NCI-H524 (cell line): ENCODE results near the gene NEDD4L.
"Not testable (repeated sequence)": the region's sequence is repeated elsewhere in the genome, so short reads cannot be mapped to it uniquely, and the experiment has no call there.

Source experiments
- DNase-seq, 2 experiments: peaks; one replicate each; lab custom pipeline; 2025; lab: John Stamatoyannopoulos, UW

The NEDD4L gene

DNA sequence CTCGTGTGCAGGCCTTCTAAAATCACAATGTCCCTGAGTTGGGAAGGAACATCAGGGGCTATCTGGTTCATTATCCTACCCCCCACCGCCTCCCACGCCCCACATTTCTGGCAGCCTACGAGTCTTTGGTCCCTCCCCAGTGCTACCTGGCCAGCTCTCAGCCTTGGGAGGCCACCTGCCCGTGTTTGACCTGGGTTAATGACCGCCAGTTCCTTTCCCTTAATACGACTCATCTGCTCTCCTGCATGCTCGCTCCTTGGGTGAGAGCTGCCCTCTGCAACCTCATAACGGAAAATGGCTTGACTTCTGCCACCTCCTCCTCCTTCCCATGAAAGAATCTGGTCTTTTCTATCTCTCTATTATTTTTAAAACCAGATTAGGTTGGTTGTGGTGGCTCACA lies 112.5 kb downstream of the NEDD4L start:
- DNase-seq: no peak

DNA sequence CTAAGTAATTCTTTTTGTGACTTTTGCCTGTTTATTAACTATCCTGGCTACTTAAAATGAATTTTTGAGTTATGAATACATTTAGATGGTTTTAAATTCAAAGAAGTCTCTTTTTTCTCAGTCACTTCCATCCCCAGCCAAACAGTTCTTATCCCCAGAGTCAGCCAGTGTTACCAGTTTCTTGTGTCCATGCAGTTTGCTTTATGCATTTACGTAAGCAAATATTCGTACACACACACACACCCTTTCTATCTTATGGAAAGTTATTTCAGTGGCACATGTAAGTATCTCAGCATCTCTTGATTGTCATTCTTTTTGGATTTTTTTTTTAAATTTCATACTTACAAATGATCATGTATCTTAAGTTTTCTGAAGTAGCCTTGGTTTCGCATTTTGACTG lies 113.2 kb downstream of the NEDD4L start:
- DNase-seq: no peak

DNA sequence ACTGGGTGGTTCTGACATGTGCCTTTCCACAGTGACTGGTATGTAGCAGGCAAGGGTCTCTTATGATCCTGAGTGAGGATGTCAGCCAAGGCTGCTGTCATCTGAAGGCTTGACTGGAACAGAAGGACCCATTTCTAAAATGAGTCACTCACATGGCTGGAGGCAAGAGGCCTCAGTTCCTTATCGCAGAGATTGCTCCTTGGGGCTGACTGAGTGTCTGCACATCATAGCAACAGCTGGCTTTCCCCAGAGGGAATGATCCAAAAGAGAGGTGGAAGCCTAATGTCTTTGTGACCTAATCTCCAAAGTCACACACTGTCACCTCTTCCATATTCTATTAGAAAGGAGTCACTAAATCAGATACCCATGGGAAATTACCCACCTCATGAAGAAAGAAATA lies 114.0 kb downstream of the NEDD4L start:
- no peak for DNase-seq

DNA sequence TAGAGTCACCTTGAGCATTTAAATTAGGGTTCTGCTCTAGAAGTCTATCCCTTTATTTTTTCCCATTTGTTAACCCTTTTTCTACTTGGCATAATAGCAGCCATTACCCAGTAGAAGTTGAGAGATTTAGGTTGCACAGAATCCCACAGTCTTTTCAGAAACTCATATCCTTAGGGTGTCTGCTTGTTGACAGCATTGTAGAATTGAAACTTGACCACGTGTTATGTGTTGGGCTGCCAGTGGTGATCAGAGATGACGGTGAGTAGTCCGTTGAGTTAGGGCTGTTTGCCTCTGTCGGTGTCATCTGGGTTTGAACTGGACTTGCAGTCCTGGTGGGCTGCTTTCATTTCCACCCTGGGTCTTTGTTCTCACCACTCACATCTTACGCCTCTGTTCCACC lies 114.4 kb downstream of the NEDD4L start:
- no peak for DNase-seq

DNA sequence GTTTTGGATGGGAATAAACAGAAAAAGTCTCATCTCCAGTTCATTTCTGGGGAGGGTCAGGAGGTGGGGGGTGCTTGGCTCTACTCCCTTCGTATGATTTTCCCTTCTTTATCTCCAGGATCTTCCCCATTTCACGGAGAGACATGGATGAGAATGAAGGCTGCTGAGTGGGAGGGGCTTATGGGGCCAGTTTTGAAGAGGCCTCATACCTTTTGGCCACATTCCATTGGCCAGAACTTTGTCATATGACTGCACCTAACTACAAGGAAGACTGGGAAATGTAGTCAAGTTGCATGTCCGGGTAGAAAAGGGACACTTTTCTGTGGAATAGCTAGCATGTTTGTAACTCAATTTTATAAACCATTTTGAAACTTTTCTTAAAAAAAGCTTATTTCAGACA lies 117.6 kb downstream of the NEDD4L start:
- DNase-seq: no peak

DNA sequence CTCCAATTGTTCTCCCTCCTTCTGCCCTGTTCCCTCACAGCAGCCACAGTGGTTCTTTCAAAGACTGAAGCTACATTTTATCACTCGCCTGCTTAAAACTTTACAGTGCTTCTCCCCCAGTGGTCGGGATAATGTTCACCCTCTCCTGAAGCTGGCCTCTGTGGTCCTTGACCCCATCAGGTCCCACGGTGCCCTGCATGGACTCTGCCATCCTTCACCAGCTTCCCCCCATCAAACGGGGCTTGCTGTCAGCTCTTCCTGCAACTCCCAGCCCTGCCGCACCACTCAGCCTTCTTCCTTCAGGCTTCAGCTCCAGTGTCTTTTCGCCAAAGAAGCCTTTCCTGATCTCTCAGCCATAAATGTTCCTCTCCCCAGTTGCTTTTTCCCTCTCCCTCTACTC lies 118.1 kb downstream of the NEDD4L start:
- DNase-seq: no peak

DNA sequence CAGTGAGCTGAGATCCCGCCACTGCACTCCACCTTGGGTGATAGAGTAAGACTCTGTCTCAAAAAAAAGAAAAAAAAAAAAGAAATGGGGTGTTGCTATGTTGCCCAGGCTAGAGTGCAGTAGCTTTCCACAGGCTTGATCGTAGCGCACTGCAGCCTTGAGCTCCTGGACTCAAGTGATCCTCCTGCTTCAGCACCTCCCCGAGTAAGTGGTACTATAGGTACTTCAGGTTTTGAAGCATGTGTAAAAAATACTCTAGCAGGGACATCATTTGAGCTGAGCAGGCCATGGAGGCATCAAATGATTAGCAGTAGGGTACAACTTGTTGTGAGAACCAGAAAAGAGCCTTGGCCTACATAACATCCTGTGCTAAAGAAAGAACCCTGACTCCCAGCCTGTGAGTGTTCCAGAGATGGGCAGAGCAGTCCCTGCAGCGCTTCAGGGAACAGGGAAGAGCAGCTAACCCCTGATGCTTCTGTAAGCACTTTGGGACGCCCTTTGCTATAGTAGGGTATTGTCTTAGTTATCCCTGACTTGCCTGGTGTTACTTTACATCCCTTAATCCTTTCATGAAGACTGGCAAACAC lies 119.1 kb downstream of the NEDD4L start:
- DNase-seq: no peak

DNA sequence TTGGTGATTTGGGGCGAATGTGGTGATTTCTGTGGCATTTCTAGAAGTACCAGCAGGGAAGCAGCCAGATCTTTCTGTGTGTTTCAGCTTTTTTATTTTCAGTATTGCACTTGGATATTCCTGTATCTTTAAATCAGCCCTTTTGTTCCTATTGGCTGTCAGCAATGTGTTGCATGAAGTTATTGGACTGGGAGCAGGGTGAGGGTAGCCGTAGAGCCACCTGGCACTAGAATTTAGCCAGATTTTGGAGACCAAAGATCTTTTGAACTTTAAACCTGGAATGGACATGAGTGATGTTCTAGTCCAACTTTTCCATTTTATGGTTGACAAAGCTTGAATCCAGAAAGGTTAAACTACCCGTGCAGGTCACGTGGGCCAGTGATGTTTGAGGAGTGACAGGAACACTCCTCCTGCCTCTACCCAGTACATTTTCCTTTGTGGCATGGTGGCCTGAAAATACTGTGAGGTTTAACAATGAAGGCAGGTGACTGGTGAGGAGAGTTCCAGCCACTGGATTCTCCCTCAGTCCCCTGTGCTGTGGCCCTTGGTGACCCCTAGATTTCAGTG lies 122.3 kb downstream of the NEDD4L start:
- no peak for DNase-seq

DNA sequence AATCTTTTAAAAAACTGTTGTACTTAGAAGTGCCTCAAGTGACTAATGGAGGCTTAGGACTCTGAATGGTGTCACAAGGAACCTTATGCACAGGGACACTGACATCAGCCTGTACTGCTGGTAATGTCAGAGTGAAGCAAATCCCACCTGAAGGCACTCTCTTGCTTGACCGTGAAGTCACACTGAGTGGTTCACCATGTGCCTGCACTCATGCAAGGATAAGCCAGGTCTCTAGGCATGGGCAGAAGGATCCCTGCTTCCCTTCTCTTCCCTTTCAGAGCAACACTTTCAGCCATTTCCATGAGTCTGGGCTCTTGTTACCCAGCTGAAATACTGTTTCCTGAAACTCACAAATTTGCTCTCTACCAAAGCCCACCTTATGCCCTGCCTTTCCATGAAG lies 123.0 kb downstream of the NEDD4L start:
- no peak for DNase-seq

DNA sequence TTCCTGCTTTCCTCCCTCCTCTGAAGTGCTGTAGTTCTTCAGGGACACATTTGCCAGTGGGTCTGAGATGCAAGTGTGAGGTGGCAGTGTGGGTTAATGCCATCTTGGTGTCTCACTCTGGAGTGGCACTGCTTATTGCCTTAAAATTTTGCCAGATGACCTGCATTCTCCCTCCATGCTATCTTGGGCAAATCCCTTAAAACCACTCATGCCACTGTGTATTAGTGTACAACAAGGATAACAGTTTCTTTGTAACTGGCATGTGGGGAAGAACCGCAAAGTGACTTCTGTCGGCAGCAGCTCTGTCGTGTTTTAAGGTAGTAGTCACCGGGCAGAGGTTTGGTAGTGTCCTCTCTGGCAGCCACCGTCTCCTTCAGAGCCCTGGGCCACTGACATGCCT lies 124.2 kb downstream of the NEDD4L start:
- DNase-seq: no peak

DNA sequence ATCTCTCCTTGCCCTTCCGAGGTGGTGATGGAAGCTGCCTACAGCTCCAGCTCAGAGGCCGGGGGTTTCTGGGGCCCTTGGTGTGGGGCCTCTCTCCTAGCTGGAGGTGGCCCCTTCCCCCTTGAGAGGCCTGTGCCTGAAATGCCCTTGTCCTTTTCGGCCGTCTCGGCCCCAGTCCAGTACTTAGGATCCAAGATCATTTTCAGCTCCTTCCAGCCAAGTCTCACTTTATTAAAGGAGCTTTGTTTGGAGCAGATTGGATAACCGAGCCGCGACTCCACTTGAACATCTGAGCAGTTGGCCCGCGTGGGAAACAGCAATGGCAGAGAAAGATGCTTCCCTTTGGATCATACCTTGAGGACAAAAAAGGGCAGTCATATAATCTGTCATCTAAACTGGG lies 125.0 kb downstream of the NEDD4L start:
- DNase-seq: no peak

DNA sequence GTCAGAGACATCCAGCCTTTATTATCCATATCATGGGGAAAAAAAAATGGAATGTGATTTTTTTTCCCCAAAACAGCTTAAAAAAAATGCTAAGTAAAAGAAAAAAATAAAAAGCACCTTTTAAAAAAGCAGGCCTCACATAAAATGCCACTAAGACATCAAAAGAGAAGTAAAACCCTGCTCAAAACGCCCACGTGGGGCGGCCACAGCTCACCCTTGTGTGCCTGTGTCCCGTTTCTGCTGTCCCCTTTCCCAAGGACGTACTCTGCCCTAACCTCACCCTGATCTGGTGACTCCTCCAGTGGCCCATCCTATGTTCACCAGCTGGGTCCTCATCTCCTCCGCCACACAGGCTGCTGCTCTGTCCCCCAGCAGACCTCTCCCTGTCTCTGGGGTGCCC lies 125.4 kb downstream of the NEDD4L start:
- no peak for DNase-seq

DNA sequence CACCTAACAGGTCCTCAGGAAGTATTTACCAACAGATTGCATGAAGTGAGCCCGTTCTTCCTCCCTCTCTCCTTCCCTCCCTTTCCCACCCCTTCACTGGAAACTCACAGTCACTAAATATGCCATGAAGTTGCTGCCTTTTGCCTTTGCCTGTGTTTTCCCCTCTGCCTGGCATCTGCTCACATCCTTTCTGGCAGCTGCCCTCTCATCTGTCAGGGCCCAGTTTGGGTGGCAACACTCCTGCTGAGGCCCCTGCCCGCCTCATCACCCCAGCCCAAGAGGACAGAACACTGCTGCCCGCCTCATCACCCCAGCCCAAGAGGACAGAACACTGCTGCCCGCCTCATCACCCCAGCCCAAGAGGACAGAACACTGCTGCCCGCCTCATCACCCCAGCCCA lies 126.0 kb downstream of the NEDD4L start:
- not testable (repeated sequence) for DNase-seq

DNA sequence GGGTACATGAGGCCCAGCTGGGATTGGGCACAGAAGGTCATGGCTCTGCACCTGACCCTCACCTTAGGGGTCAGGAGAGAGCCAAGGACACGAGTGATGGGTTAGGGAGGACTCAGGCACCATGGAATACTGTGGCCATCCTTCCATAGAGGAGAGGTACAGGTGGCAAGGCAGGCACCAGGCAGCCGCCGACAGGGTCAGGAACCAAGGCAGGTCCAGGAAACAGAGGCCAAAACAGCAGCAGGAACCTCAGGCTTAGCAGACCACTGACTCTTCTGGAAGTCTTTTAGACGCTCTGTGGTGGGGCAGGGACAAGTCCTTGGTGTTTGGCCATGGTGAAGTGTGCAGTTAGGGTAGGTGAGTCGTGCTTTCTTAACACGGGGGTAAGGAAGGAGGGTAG lies 128.0 kb downstream of the NEDD4L start:
- no peak for DNase-seq

DNA sequence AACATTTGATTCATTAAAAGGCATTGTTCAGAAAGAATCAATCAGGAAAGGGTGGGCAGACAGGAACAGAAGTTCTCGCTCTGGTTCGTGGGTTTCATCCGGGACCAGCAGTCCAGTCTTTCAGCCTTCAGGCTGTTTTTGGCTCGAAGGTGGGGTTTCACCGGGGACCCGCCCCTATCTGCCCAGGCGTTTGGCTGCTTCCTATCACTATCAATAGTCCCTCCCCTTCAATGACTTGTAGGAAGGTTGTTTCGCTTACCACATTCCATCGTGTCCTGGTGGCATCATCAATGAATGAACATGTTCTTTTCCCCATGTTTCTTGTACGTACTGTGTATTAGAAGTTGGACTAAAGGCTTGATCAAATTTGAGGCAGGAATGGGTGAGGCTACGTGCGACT lies 130.3 kb downstream of the NEDD4L start:
- DNase-seq: no peak

DNA sequence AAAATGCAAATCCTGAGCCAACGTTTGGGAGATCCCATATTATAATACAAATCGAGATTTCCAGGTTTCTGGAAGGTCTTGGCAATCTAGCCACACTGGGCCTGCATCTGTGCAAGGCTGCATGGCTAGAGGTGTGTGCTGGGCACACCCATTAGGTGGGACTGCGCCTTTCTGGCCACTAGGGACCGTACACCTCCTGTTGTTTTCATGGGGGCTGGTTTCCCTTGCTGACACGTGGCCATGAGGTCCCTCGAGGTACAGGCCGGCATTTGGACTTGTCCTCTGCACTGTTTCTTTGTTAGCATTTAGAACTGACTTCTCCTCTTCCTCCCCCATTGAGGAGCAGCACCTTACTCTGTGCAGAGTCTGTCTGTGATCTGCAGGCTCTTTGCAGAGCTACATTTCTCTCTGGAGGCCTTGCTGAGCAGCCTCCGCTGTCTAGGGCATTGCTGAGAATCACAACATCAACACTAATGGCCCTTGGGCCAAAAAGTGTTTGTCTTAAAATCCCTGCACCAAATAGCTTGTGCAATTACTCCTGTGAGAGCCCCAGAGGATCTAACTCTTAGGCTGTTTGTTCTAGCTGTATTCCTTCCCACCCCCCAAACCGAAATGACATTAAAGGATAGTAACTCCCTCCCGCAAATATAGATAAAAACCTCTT lies 131.2 kb downstream of the NEDD4L start:
- peak in 1 of 2 experiments; percentile 11 for DNase-seq

DNA sequence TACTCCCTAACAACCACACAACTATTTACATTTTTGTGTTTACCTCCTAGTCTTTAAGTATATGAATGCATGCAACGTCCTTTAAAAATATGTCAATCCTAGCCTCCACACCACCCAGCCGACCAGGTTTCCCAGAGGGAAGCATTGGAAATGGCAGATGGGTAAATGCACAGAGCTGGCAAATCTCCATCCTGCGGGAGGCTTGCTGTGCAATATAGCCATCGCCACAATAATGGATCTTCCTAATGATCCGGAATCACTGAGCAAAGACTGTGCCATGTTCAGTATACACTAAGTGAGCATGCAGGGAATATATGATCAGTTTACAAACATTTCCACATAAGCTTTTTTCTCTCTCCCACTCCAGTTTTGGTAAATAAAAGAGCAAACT lies 131.8 kb downstream of the NEDD4L start:
- DNase-seq: no peak

DNA sequence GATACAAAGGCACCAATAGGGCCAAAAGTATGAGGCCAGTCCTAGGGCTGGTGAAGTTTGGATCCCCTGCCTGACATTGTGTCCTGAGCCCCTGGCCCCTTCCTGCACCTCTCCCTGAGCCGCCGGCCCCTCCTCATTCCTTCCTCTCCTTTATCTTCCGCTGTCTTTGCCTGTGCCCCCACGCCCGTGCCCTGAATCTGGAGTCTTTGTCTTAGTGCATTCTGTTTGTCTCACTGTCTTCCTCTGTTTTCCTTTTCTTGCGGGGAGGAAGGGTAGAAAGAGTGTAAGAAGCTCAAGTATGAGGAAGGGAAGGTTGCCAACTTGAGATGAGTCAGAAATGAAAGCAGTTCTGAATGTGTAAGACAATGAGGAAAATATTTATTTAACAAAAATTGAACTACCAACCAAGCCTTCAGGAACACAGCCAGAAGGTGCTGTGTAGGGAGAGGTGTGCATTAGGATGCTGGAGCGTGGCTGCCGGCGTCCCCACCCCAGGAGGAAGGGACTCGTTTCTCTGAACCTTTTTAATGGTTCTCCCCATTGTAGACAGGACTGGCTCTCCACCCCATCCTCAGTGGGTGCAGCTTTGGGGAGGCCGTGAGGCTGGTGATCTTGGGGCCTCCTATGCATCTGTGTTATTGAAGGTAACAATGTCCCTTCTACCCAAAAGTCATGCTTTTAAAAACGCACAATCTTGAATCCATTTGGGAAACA lies 133.1 kb downstream of the NEDD4L start:
- DNase-seq: no peak

DNA sequence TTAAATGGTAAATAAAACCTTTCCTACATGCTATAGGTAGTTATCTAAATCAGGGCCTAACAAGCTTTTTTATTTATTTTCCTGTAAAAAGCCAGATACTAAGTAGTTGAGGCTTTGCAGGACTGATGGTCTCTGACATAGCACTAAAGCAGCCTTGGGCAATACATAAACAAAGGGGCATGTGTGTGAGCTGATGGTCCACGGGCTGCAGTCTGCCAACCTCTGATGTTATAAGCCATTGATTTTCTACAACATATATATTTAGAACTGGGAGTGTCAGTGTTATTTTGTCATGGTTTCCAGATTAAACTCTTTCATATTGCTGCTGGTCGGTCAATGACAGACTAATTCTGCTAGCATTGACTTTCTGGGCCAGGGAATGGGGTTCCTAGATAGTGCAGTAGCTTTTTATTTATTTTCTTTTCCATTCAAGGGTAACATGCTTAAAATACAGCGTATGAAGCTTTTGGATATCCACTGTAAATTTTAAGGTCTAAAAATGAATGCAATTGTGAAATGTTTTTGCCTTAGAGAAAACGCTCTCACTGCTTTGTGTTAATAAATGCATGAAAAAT lies 134.0 kb downstream of the NEDD4L start:
- no peak for DNase-seq

DNA sequence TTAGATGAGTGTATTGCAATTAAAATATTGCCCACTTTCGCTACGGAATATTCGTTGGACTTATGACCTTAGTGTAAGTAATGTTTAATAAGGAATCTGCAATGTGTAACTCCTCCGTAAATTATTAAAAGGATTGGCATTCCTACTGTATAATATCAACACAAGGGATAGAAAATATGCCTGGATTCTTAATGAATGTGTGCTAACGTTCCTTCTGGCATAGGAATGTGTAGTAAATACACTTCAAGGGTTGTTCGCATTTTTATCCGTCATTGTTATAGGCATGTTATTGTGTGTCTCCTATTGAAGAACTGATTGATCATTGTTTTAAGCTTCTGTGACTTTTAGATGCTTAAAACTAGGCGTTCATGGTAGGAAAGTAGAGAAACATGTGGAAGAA lies 134.5 kb downstream of the NEDD4L start:
- DNase-seq: no peak

DNA sequence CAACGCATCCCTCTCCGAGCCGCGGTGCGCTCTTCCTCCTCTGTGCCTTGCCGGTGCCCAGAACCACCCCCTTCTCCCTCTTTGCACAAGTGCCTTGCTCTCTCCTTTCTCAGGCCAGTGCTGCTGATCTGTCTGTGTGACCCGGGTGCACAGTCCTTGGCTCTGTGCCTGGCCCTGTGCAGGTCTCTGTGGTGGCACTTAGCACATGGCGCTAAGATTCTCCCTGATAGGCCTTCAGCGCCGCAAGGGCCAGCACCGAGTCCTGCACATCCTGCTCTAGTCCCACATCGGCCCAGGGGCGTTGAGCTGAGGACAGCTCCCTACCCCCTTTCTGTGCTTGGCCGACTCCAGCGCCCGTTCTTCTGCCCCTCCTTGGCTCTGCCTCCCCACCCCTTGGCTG lies 136.1 kb downstream of the NEDD4L start:
- no peak for DNase-seq

DNA sequence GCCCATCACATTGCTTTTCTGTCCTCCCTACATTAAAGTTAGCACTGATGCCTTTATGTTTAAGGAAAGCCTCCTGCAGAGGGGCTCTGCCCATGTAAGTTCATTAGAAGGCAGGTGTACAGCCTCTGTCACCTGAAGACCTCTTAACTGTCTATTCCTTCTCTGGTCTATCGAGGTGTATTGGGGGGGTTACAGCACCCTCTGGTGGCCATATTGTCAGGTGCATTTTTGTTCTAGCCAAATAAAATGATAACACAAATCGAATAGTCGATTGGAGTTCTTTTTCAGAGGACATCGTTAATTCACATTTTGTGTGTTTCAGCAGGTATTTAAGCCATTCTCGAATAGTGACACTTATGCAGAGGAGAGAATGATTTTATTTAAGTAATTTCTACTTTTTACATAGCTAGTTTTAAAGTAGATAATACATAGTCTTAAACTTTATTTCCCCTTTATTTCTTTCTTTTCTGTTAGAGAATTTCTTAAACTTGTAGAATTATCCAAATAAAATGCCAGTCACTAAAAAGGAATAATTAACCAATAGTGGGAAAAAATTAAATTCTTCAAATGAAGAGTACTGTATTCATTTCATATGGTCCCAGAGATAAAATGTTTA lies 136.8 kb downstream of the NEDD4L start:
- peak; percentile 24 to 66 for DNase-seq

DNA sequence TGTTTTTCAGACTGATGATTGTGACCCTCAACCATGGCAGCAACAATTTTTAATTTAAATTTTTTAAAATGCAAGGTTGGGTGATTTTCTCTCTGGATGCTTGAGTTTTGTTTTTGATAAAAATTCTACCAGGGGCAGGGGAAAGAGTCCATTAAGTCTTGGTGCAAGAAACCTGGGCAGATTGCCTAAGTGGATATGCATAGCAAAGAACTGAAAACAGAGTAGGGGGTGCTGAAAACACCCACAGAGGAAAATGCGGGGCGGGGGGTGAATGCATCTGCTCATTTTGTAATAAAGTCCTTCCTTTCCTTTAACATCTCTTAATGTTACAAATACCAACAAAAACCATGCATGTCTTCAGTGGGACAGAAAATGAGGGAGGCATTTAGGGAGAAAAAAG lies 138.0 kb downstream of the NEDD4L start:
- no peak for DNase-seq
